GM19455 (cell line): Measurements from ENCODE around the gene UACA.

Source experiments
- ATAC-seq: cut with Tn5 transposase; IDR thresholded peaks from one replicate; pipeline ENCODE4 v1.9.1; 2021; ENCODE audit not compliant: unreplicated experiment

Gene UACA

DNA sequence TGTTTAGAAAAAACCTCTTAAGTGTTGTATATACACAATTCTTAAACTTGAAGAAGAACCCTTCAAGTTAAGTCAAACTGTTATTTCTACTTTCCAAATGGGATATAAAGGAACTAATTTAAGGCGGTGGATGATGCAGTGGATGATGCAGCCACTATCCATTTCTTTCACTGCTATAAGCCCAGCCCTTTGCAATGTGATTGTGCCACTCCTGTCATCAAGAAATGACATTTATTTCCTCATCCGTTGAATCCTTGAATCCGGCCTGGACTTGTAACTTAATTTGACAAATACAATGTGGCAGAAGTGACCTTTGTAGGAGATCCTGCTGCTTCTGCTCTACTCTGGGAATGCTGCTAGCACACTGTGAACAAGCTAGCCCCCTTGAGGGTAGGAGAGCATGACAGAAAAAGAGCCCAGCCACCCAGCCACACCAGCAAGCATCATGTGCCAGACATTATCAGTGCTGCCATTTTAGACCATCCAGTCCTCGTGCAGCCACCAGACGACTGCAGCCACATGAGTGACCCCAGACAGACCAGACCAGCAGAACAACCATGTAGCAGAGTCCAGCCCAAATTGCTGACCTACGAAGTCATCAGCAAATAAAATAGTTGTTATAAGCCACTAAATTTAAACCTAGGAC, 47.4 kb downstream of the UACA start:
- no peak for ATAC-seq

DNA sequence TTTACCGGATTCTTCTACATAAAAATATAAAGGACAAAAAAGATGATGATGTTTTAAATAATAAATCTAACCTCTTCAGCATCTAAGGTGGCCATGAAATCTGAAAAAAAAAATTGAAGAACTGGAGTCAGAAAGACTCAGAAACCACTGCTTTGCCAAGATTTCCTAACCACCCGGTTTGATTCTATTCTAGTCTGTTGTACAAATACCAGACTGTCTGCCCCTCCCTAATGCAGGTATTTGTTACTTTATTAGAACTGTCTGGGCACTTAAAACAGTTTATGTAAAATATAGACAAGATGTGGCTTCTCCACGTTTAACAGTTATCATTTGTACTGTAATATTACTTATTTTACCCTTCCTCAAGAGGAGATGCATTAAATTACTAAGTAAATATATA, 48.8 kb downstream of the UACA start:
- no peak for ATAC-seq

DNA sequence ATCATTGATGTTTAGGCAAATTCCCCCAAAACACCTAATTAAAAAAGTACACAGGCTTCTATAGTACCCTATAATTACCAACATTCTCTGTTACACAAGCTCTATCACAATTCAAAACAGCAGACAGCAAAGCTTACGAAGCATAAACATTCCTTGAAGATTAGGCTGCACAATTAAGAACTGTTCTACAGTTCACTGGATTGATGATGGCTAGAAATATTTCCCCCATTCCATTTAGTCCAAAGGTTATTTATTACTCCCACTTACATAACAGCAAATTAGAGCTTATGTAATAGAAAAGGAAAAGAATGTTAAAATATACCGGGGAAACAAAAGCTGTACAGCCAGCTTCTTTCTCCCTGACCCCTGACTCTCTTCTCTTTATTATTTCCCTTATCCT, 49.3 kb downstream of the UACA start:
- no peak for ATAC-seq

DNA sequence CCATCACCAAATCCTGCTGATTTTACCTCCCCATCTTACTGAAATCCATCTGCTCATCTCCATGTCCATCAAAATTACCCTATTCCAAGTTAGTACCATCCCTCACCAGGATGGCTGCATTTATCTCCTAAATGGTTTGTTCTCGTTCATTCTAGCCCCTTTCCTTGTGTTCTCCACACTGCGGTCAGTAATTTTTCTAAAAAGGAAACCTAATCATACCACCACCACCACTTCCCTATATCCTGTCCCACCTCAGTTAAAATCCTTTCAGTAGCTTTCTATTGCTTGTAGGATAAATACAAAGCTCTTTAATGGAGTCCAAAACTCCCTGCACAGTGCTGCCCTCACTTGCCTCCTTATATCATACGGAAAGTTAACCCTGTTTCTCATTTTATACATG, 51.1 kb downstream of the UACA start:
- no peak for ATAC-seq

DNA sequence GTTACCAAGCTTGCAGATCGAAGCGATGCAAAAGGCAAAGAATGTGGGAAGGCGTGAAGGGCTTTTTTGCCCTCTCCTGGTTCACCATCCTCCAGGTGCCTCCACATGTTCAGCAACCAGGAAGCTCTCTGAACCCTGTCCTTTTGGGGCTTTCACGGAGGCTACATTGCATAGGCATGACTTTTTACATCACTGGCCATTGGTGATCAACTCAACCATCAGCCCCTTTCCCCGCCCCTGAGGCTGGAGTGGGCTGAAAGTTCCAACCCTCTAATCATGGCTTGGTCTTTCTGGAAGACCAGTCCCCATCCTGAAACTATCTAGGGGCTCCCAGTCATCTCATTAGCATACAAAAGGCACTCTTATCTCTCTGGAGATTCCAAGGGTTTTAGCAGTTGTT, 52.6 kb downstream of the UACA start:
- no peak for ATAC-seq

DNA sequence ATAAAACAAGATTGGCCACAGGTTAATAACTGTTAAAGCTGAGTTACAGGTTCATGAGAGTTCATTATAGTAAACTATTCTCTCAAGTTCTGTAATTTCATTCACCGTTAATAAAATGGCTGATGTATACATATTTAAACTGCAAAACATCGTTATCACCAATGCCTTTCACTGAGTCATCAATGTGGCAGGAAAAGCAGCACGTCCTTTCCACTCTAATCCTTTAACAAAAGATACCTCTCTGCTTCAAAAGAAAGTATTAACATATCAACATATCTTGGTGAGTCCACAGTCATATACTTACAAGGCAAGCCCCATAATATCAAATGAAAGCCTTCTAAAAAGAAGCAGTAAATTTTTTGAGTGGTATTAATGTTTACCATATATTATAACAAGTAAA, 54.5 kb downstream of the UACA start:
- no peak for ATAC-seq

DNA sequence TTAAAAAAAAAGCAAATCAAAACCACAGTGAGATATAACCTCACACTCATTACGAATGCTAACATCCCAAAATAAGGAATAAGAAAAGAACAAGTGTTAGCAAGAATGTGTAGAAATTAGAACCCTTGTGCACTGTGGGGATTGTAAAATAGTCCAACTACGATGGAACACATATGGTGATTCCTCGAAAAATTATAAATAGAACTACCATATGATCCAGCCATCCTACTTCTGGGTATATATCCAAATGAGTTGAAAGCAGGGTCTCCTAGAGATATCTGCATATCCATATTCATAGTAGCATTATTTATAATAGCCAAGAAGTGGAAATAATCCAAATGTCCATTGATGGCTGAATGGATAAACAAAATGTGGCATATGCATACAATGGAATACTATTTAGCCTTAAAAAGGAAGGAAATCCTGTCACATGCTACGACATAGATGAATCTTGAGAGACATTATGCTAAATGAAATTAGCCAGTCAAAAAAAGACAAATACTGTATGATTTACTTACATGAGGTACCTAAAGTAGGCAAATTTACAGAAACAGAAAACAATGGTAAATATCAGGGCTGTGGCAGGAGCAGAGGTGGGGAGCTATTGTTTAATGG, 55.6 kb downstream of the UACA start:
- no peak for ATAC-seq

DNA sequence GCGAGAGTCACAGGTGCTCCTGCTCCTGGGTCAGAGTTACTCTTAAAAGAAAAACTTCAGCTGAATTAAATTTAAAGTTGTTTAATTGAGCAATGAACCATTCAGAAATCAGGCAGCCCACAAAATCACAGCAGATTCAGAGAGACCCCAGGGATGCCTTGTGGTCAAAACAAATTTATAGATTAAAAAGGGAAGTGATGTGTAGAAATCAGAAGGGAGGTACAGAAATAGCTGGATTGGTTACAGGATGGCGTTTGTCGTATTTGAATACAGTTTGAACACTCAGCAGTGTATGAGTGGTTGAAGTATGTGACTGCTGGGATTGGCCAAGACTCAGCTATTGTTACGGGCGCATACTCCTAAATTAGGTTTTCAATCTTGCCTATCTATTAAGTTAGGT, 58.6 kb downstream of the UACA start:
- no peak for ATAC-seq

DNA sequence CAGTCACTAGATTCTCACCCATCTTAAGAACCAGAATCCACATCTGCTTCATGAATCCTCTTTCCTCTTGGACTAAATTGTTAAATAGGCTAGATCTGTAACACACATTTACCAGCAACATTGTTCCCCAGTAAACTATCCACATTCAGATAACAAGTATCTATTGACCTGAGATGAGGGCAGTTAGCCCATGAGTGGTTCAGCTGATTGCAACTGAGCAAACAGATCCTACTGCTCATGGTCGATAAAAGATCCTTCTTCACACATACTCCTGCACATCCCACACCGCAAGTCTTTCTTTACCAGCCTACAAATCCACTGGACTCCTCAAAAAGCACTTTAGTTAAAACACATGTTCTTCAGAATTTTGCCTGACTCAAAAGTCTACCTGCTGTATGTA, 59.2 kb downstream of the UACA start:
- no peak for ATAC-seq

DNA sequence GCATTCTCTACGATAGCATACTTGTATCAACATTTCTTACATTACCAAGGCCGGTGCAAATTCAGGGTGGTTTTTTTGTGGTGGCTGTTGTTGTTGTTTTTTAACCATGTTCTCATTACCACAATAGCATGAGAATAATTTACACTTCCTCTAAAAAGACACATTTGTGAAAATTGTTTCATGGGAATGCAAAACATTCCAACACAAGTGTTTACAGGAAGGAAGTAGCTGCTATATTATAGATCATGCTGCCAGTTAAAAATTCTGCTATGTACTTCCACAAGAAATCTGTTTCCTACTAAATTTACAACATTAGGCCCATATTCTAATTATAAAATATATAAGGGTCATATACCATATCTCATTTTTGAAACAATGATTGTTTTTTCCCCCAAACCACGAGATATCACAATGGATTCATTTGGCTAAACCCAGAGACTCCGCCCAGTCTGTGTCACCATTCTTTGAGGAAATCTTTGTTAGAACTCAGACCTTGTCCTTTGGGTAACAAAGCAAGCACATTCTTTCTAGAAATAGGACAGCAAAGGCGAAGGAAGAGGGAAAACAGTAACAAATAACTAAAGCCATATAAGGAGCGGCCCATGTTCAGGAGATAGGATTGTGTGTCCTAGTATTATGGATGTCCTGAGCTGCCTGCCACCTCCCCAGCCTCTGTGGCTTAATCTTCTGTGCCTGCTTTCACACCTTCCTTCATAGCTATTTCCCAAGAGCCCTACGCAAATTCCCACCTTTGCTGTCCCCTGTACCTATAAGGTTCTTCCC, 60.1 kb downstream of the UACA start:
- ATAC-seq, result no peak

DNA sequence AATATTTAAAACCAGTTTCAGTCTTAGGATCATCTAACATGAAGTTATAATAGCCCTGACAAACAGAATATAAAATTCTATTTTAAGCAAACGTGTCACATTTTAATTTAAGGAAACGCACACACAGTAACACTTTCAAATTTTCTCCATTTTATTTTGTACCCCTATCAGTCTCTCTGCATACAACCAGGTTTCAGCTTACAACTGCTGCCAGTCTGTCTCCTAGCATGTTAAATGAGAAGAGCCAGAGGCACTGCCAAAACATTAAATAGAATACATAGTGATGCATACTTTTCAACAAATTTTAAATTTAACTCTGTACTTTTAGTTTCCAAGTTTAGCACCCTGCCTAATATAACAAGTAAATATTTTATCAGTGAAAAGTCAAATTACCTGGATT, 60.8 kb downstream of the UACA start:
- ATAC-seq, result no peak

DNA sequence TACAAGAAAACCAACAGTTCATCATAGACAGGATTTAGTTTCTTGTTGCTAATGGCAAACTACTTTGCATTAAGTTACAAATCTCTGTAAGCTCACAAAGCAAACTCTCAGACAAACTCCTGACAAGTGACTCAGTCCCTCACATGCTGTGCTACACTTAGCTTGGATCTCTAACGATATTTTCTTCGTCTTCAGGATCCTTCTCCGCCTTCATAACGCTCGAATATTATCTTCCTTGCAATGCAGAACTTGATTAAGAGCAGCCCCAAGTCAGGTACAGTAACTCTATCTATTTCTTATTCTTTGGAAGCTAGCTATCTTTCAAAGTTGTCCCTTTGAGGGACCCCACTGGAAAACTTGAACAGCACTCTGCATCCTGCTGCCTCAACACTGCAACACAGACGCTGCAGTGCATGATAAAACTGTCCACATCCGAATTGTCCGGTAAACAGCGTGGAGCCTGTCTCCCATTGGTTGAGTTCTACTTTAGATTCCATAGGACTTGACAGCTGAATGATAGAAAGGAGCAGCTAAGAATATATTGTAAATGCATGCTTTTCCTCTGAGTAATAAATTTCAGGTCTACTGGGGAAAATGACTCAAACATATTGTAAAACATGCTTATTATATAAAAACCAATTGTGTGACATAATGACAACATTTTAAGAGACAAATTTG, 61.3 kb downstream of the UACA start:
- no peak for ATAC-seq

DNA sequence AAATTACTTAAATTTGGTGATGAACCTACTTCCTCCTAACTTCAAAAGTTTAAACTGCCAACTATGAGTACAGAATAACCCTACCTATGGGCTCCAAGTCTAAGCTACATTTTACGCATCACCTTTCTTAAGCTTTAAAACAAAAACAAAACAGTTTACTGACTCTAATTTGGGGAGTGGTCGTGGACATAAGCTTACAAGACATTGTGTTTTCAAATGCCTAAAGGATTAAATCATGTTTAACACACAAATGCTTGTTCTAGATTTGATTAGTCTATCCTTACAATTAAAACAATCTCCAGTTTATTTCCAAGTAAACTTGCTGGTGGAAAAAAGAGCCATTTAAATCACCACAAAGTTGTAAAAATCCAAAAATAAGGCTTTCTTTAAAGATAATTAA, 62.2 kb downstream of the UACA start:
- ATAC-seq, result no peak

DNA sequence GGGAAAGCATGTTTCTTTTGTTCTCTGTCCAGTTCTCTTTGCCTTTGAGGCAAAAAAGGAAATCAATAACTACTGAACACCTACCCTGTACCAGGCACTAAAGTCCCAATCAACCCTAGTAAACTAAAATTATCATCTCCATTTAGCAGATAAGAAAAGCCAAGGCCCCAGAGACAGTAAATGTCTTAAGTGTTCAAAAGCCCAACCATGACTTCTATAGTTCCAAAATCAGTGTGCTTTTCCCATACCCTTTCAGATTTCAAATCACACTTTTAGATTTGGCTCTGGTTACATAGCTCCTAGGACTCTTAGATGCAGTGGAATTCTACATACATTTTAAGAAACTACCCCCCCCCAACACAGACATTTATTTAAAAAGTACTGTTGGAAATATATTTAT, 63.5 kb downstream of the UACA start:
- ATAC-seq, result no peak

DNA sequence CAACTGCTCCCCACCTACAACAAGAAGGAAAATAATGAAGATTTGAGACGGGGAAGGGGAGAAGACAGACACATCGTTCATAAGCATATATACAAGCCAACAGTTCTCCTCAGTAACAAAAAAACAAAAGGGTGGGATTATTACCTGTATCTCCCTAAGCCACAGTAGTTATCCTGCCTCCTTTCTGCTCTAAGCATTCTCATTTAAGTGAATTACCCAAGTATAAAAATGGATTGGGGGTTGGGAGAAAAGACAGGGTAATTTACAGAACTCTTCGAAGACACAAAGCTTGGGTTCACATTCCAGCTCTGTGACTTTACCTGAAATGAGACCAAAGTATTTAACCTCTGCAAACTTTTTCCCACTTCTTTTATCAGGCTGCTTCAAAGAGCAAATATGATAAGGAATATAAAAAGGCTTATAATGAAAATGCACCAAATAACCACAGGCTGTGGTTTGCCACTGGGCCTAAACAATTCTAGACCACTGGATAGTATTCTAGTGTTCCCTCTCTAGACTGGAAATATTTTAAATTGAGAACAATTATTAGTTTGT, 64.4 kb downstream of the UACA start:
- no peak for ATAC-seq

DNA sequence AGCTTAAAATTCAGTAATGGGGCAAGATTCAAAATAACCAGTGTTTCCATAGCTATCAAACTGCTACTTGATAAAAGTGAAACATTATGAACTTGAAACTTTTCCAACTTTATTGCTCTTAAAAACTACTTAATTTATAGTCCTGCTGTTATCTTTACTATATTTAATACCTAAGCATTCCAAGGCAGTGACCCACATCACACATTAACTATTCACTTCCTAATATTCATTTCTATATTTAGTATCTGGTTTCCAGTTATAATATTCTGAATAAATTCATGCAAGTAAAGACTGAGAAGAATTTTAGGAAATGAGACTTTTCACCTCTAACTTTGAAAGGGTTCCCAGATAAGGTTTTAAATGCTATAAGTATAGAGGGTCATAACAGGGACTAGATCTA, 64.9 kb downstream of the UACA start:
- no peak for ATAC-seq

DNA sequence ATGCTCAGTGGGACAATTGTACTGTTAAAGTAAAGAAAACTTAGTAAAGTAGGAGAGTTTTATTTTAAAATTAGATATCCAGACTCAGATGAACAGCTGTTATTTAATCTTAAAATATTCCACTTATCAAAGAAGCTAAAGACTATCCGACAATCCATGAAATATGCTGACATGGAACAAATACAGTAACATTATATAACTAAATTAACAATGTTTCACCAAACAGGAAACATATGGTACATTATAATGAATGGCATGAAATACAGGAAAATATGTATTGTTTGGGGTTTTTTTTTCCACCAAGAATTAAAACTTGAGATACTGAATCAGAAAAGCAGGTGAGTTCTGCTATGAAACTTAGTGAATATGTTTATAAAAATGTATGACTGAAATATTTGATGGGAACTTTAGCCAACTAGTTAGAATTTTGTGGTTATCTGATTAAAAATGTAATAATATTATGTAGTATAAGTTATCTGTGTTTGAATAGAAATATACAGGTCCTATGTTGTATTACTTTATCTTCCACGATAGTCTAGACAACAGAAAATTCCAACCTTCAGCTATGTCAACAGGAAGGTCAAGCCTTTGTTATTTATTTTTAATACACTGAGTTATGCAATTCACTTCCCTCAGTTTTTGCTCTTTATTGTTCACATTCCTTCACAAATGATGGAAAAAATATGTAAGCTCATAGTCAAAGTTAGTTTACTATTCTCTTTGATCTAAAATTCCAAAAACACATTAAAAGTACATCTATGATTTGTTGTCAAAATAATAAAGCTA, 72.7 kb downstream of the UACA start:
- ATAC-seq, result no peak

DNA sequence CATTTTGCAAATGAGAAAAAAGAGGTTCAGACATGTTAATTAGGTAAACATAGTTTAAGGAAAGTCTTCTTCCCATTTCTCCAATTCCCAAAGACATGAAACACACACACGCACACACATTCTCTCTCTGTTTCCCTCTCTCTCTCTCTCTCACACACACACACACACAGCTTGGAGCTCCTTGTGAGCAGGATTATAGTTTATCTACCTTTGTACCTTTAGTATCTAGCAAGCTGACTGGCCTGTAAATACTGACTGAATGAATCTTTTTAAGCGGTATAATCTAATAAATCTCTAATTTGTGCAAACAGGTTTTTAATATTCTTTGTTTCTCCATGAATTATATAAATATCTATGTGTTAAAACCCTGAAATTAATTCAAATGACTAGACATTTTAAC, 73.3 kb downstream of the UACA start:
- ATAC-seq, result no peak

DNA sequence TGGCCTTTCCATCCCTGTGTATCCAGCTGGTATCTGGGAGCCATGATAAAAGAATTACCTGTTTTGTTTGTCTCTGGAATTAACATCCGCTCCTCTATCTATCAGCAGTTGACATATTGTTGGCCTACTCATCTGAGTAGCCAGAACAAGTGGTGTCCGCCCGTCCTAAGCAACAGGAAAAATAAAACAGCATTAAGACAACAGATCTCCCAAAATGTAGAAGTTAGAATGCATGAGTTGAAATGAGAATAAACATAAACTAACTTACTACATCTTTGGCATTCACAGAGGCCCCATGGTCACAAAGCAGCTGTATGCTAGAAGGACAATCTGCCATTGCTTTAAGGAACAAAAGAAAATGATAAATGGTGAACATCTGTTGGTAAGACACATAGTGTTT, 75.9 kb downstream of the UACA start:
- no peak for ATAC-seq

DNA sequence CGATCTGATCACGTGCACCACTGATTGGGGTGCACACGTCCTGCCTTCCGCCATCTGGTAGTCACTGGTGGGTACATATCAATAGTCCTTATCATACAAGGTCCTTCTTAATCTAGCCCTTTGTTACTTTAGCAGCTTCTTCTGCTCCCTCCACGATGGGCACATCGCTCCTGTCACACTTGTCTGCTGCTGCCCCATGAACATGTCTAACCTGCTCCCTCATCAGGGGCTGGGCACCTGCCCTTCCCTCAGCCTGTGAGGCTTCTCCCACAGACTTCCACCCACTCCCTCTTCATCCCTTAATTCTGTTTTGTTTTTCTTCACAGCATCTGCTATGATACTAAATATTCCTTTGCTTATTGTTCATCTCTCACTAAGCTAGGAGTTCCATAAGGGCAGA, 82.5 kb downstream of the UACA start:
- no peak for ATAC-seq

DNA sequence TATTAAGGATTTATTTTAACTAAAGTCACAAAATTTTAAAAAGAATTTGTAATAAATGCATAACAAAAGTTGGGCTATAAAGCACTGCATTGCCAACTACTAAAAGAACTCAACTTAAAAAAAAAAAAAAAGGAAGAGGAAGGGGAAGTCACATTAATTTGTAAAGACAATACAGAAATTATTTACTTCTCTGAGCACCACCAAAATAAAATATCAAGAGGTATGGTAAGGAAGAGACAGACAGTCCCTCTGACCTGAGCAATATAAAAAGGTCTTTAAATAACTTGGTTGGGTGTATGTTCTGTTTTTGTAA, 83.5 kb downstream of the UACA start:
- ATAC-seq, result no peak
